Panc1 (cell line): ENCODE data around the gene RFX2. TPM values are rescaled to one million over a fixed set of nuclear protein-coding genes. Genes with fewer than 3 reads are reported as not detected.

Source experiments
- ATAC-seq: fragments of 200-7000 bp; cut with Tn5 transposase; 2 replicates; pipeline ENCODE4 v1.9.1; 2020; ENCODE audit warnings: mild to moderate bottlenecking, moderate library complexity
- BruUV-seq: library from RNA; stranded (reverse); fragments of 400-500 nt; replicated peaks from 2 replicates; lab custom pipeline; 2021; lab: Mats Ljungman, UMichigan
- CTCF ChIA-PET: fragments of 300-600 bp; sonication (Branson Sonifier 250); formaldehyde crosslinking; loops from one replicate; lab custom pipeline; 2022; ENCODE audit warnings: antibody characterized with exemption; lab: Charles Lee
- POLR2A ChIA-PET: fragments of 300-600 bp; sonication (Branson Sonifier 250); formaldehyde crosslinking; loops from one replicate; lab custom pipeline; 2022; ENCODE audit warnings: antibody characterized with exemption; lab: Charles Lee
- DNase-seq: peaks from one replicate; pipeline ENCODE4 v3.0.0-alpha.2; 2010; ENCODE audit warnings: low read depth, low spot score
- H3K27ac ChIP-seq: 2 replicates; pipeline ENCODE4 v1.5.1; 2011; ENCODE audit warnings: mild to moderate bottlenecking, low read length, inconsistent platforms
- H3K27me3 ChIP-seq: fragments of 200-500 bp; sonication (Bioruptor generic); 2 replicates; pipeline ENCODE4 v1.6.0; 2014; ENCODE audit warnings: low read length, inconsistent platforms; ENCODE audit not compliant: control insufficient read depth, insufficient read depth
- H3K36me3 ChIP-seq: fragments of 200-500 bp; sonication (Bioruptor generic); 2 replicates; pipeline ENCODE4 v1.5.1; 2014; ENCODE audit warnings: inconsistent platforms, mild to moderate bottlenecking, low read length, moderate library complexity; ENCODE audit not compliant: control insufficient read depth, insufficient read depth
- H3K4me1 ChIP-seq: 2 replicates; pipeline ENCODE4 v1.5.1; 2011; ENCODE audit warnings: inconsistent platforms, mild to moderate bottlenecking, low read length, moderate library complexity; ENCODE audit not compliant: control insufficient read depth, insufficient read depth
- H3K4me3 ChIP-seq, 2 experiments: 2 replicates each; pipeline ENCODE4 v1.5.1; 2011 to 2012; ENCODE audit warnings: low read depth in 2 of 2, low read length in 2 of 2, mild to moderate bottlenecking in 2 of 2, inconsistent platforms in 1 of 2, moderate library complexity in 1 of 2
- H3K9me3 ChIP-seq: fragments of 200-500 bp; sonication (Bioruptor generic); 2 replicates; pipeline ENCODE4 v1.5.1; 2014; ENCODE audit warnings: low read depth, mild to moderate bottlenecking, inconsistent platforms, low read length, moderate library complexity; ENCODE audit not compliant: control insufficient read depth, insufficient read depth
- CTCF ChIP-seq: fragments of 450-650 bp; IDR thresholded peaks from 2 replicates; pipeline ENCODE4 v1.5.1; 2017; ENCODE audit warnings: mild to moderate bottlenecking
- POLR2AphosphoS5 ChIP-seq: IDR thresholded peaks from 2 replicates; pipeline ENCODE4 v1.6.1; 2012; ENCODE audit warnings: mild to moderate bottlenecking, low read depth, low read length, moderate library complexity
- REST ChIP-seq, 2 experiments: IDR thresholded peaks; 2 replicates each; pipeline ENCODE4 v1.6.1; 2011 to 2012; ENCODE audit warnings: low read depth in 2 of 2, control low read depth in 1 of 2, low read length in 1 of 2, mild to moderate bottlenecking in 1 of 2, moderate library complexity in 1 of 2; ENCODE audit not compliant: insufficient read depth in 1 of 2
- SIN3A ChIP-seq: IDR thresholded peaks from 2 replicates; pipeline ENCODE4 v1.6.1; 2012; ENCODE audit warnings: low read depth, mild to moderate bottlenecking, low read length, moderate library complexity, borderline replicate concordance; ENCODE audit not compliant: insufficient read depth
- TCF7L2 ChIP-seq: IDR thresholded peaks from 2 replicates; pipeline ENCODE4 v1.6.1; 2011; ENCODE audit warnings: mild to moderate bottlenecking, low read depth, low read length, inconsistent platforms
- in situ Hi-C: cut with HindIII; loops from 2 replicates; pipeline ENCODE4 v1.10.0; 2016; ENCODE audit warnings: low sequenced_read_pairs, low pct_unique_long_range_greater_than_20kb
- intact Hi-C: fragments of 100-400 bp; cut with micrococcal nuclease; formaldehyde crosslinking; loops from one replicate; pipeline ENCODE4 v1.10.0; 2022; ENCODE audit not compliant: unreplicated experiment
- total RNA-seq: library from RNA; stranded (reverse); gene quantifications from one replicate; pipeline ENCODE4 v1.2.1, GENCODE V29; 2021; ENCODE audit not compliant: unreplicated experiment

The RFX2 gene
- total RNA-seq, 1 experiment from 2014 or later: 8.0 TPM

- Histone ChIP-seq H3K36me3 (no peaks in the 10 kb centered on the region), H3K27me3 (no peaks in the 10 kb centered on the region), H3K4me1 (no peaks in the 10 kb centered on the region), H3K9me3 (no peaks in the 10 kb centered on the region), H3K27ac (no peak overlapping the region), H3K4me3 (no peak overlapping the region)
- intact Hi-C loops (no loop called here), in situ Hi-C loops (no loop called here)
- ATAC-seq (no peak), DNase-seq (no peak)
- BruUV-seq: no TSS peak
- ChIA-PET CTCF (interaction anchor here (1.0 kb wide), 1 partner anchor 117 kb away, joined by 8 read pairs; no protein-coding TSS in a partner anchor), POLR2A (no interaction called here)
- TF ChIP-seq TCF7L2: no peak
- TF ChIP-seq REST (IDR thresholded peaks at IDR 0.05; ENCODE audit: insufficient read depth in 1 of 2, low read depth in 2 of 2, low read length in 1 of 2): no peak
- TF ChIP-seq CTCF: no peak
- no peak for TF ChIP-seq SIN3A
- no peak for TF ChIP-seq POLR2AphosphoS5
These were observed 28.2 kb upstream of the RFX2 start for GRCh38 chr19:6138511-6138910.

- Histone ChIP-seq H3K4me1 (no peaks in the 10 kb centered on the region), H3K9me3 (no peaks in the 10 kb centered on the region), H3K36me3 (no peaks in the 10 kb centered on the region), H3K27ac (no peak overlapping the region), H3K27me3 (no peaks in the 10 kb centered on the region), H3K4me3 (no peak overlapping the region)
- intact Hi-C loops: no loop called here
- CTCF ChIA-PET: no interaction called here
- TF ChIP-seq POLR2AphosphoS5 (no peak), SIN3A (no peak), REST (IDR thresholded peaks at IDR 0.05; ENCODE audit: insufficient read depth in 1 of 2, low read depth in 2 of 2, low read length in 1 of 2) (no peak), CTCF (no peak), TCF7L2 (no peak)
- in situ Hi-C loops: no loop called here
- DNase-seq (no peak), ATAC-seq (no peak)
- BruUV-seq: no TSS peak
- POLR2A ChIA-PET: no interaction called here
These were observed 27.8 kb upstream of the RFX2 start for GRCh38 chr19:6138066-6138465.
